ENCODE measurements around the gene TBK1. TPM values are rescaled to one million over a fixed set of nuclear protein-coding genes. Genes with fewer than 3 reads are reported as not detected.

Gene TBK1
- total RNA-seq, 1 experiment from 2014 or later, result 23.6 TPM

DNA sequence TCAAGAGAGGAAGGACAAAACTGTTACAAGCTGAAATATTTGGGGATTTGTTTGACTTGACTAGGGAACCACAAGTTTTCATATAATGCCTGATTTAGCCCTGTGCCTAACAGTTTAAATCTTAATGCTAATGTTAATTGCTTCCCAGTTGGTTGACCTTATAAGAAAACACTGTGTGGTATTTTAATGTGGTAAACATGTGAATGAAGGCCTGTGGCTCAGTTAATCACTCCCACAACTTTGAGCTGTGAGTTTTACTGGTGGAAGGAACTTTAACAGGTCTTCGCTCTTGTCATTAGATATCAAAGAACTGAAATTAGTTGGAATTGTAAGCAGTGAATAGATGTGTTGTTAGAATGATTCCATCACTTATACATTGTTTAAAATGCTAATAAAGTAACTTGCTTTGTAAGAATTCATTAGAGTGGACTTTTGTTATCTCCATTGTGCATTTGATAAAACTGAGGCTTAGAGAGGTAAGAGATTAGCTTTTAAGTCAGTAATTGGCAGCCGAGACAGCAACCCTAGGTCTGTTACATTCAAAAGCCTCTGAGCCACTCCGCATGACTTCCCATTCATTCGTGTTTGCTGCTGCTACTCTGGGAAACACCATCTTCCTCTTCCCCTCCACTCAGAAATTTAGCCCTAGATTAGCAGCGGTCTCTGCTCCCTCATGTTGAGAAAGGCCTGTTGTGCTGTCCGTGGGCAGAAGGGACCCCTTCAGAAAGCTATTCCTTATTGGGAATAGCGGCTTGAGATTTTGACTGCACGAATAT, 1.0 kb upstream of the TBK1 start:
- Mint-ChIP-seq H3K4me3 (peak overlapping the region; percentile 80 to 95), H3K9me3 (no peaks in the 10 kb centered on the region), H3K27me3 (ENCODE audit: low read depth) (no peaks in the 10 kb centered on the region), H3K4me1 (peaks cover 21 to 22% of the 10 kb centered on the region in 2 experiments), H3K27ac (peak overlapping the region; percentile 97 to 99 (median 98)), H3K36me3 (ENCODE audit: insufficient read depth in 1 of 3, low read depth in 3 of 3) (peaks cover 10 to 37% (median 31%) of the 10 kb centered on the region in 3 experiments)
- Histone ChIP-seq H2BK12ac (ENCODE audit: insufficient read length, low read depth, low read length) (no peak overlapping the region), H4K5ac (ENCODE audit: insufficient read length, low read depth, low read length) (no peak overlapping the region), H4K91ac (ENCODE audit: insufficient read length, low read depth, low read length) (no peak overlapping the region), H4K20me1 (ENCODE audit: control insufficient read depth, insufficient read depth, insufficient read length) (no peaks in the 10 kb centered on the region), H3K4ac (ENCODE audit: low read depth, low read length) (no peak overlapping the region), H3K27ac (ENCODE audit: insufficient read length, low read depth, low read length) (no peak overlapping the region), H3K9ac (ENCODE audit: extremely low read depth, insufficient read length, low read length) (peak overlapping the region; percentile 58), H3T11ph (ENCODE audit: low read length) (no peak overlapping the region), H2AFZ (ENCODE audit: low read length) (no peak overlapping the region), H4K8ac (replicated peaks; ENCODE audit: insufficient read length, low read depth, low read length) (no peak overlapping the region), H3K9me3 (ENCODE audit: control insufficient read depth, low read depth, low read length) (no peaks in the 10 kb centered on the region), H2BK15ac (ENCODE audit: low read depth, low read length) (no peak overlapping the region), H3K23me2 (ENCODE audit: insufficient read length, low read depth, low read length, poor library complexity, severe bottlenecking) (peaks cover 12% of the 10 kb centered on the region), H3K4me1 (ENCODE audit: insufficient read depth, low read length) (no peaks in the 10 kb centered on the region), H3K79me2 (ENCODE audit: insufficient read depth, low read length) (peaks cover 12% of the 10 kb centered on the region; the same call in 1 of the 2 replicates), H3K14ac (ENCODE audit: insufficient read depth, low read length) (no peak overlapping the region), H3K79me1 (ENCODE audit: insufficient read depth, low read depth, low read length, poor library complexity, severe bottlenecking) (peaks cover 3% of the 10 kb centered on the region), H3K56ac (ENCODE audit: insufficient read length, low read depth, low read length) (no peak overlapping the region), H3K27me3 (ENCODE audit: insufficient read depth, low read length) (no peaks in the 10 kb centered on the region), H3K4me2 (ENCODE audit: insufficient read depth, insufficient read length, low read length) (peak overlapping the region; percentile 96), H2AK5ac (ENCODE audit: insufficient read length, low read length) (no peak overlapping the region), H2BK5ac (ENCODE audit: insufficient read length, low read length) (no peak overlapping the region), H2BK20ac (ENCODE audit: low read depth, low read length, poor library complexity, severe bottlenecking) (no peak overlapping the region), H3K23ac (ENCODE audit: insufficient read length, low read depth, low read length) (no peak overlapping the region), H2BK120ac (ENCODE audit: low read depth, low read length, poor library complexity, severe bottlenecking) (no peak overlapping the region), H3K18ac (ENCODE audit: insufficient read length, low read depth, low read length) (no peak overlapping the region)
- WGBS (ENCODE audit: extremely low coverage, insufficient read length, low lambda C conversion rate), result no CpG with 5 or more reads among the region's 8 CpGs
- no peak for TF ChIP-seq CTCF (conservative IDR thresholded peaks at IDR 0.05)
- DNase-seq, result no peak
